T1000 (cell line): ENCODE data around the gene ZNF398.
A peak's percentile ranks its signal among the peaks of the same experiment; 100 is the strongest.
"Not testable (repeated sequence)": the region's sequence is repeated elsewhere in the genome, so short reads cannot be mapped to it uniquely, and the experiment has no call there.

ENCODE experiments used
- DNase-seq: peaks from one replicate; lab custom pipeline; 2025; ENCODE audit warnings: mixed read lengths; lab: John Stamatoyannopoulos, UW

Gene ZNF398, protein sequence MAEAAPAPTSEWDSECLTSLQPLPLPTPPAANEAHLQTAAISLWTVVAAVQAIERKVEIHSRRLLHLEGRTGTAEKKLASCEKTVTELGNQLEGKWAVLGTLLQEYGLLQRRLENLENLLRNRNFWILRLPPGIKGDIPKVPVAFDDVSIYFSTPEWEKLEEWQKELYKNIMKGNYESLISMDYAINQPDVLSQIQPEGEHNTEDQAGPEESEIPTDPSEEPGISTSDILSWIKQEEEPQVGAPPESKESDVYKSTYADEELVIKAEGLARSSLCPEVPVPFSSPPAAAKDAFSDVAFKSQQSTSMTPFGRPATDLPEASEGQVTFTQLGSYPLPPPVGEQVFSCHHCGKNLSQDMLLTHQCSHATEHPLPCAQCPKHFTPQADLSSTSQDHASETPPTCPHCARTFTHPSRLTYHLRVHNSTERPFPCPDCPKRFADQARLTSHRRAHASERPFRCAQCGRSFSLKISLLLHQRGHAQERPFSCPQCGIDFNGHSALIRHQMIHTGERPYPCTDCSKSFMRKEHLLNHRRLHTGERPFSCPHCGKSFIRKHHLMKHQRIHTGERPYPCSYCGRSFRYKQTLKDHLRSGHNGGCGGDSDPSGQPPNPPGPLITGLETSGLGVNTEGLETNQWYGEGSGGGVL

DNA sequence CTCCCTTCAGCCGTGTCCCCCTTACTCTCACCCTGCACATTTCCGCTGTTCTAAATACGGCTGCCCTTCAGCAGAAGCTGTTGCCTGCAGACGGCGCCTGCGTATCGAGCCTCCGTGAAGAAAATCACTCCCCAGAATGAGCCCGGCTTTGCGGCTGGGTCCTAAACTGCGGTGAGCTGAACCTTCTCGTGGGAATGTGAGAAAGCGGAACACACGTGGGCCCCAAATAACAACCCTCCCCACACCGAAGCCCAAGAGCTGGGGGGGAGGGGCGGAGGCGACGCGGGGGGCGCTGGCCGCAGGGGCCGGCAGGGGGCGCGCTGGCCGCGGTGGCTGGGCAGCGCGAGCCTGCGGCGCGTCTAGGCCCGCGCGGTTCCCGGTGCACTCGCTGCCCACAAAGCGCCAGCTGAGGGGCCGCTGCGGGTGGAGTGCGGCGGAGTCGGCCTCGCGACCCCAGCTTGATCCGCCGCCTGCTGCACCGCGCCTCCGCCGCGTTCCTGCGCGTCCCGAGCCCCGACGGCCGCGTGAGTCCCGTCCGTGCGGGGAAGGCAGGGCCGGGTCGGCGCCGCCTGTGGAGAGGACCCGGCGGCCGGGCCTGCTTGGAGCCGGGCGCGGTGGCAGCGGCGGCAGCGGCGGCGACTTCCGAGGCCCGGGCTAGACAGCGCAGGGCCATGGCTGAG, at the start of gene ZNF398:
Gene ZNF398 (plus strand): TSS at position 382 of the 680 bp plus-strand sequence. CDS start 290 bp downstream, at position 672.
- peak; percentile 57 for DNase-seq

- DNase-seq: no peak
These were observed 48.2 kb upstream of the ZNF398 start for GRCh38 chr7:149099058-149099457.

DNA sequence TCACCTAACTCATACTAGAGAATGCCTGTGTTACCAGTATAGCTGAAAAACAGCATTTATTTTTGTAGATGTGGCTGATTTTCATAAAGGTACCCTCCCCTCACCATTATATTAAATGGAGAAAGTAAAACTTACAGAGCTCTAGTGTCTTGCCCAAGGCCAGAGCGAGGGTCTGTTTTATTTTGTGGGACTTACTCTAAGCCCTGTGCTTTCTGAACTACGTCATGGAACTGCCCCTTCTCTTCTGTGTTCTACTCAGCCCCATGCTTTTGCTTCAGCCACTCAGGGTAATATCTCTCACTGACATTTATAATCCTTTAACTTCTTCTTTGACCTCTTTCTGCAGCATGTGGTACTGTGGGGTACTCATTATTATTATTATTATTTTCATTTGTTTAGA, 46.4 kb upstream of the ZNF398 start:
- no peak for DNase-seq

GRCh38 chr7:149102666-149103065, 44.6 kb upstream of the ZNF398 start:
- no peak for DNase-seq

- DNase-seq: no peak
These were observed 43.8 kb upstream of the ZNF398 start for GRCh38 chr7:149103424-149103823.

GRCh38 chr7:149104214-149104613, 43.0 kb upstream of the ZNF398 start:
- DNase-seq: no peak

DNA sequence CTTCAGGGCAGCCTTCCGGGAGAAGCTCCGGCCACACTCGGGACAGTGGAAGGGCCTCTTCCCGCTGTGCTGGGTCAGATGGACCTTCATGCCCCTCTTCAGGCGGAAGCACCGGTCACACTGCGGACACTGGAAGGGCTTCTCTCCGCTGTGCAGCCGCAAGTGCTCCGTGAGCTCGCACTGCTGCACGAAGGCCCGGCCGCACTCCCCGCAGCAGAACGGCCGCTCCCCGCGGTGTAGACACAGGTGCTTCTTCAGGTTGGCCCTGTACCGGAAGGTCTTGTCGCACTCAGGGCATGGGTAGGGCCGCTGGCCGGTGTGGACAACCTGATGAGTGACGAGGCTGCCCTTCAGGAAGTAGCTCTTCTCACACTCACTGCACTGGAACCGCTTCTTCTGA, 42.5 kb upstream of the ZNF398 start:
- DNase-seq: no peak

- no peak for DNase-seq
These were observed 37.3 kb upstream of the ZNF398 start for GRCh38 chr7:149109969-149110368.

DNA sequence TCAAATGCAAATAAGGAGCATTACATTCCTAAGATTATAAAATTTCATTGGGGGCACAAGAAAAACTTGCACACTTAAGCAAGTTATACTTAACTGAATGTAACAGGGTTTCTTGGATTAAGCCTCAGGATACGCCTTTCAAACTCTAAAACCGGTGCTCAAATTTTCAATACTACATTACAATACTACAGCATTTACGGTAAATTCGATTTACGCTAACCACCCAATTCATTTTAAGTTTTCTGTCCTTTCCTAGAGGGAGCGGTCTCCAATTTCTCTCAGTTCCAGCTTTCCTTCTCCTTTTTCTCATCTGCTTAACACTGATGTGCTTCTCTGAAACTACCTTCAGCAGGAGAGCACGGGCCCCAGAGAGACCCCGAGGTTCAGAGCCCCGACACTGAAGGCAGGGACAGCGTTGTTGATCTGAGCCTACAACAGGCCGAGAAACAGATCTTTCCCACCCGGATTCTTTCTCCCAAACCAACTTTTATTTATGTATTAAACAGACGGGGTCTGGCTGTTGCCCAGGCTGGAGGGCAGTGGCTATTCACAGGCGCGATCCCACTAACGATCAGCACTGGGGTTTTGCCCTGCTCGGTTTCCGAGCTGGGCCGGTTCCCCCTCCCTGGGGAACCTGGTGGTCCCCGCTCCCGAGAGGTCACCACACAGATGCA, 21.9 kb upstream of the ZNF398 start:
- DNase-seq: no peak

DNA sequence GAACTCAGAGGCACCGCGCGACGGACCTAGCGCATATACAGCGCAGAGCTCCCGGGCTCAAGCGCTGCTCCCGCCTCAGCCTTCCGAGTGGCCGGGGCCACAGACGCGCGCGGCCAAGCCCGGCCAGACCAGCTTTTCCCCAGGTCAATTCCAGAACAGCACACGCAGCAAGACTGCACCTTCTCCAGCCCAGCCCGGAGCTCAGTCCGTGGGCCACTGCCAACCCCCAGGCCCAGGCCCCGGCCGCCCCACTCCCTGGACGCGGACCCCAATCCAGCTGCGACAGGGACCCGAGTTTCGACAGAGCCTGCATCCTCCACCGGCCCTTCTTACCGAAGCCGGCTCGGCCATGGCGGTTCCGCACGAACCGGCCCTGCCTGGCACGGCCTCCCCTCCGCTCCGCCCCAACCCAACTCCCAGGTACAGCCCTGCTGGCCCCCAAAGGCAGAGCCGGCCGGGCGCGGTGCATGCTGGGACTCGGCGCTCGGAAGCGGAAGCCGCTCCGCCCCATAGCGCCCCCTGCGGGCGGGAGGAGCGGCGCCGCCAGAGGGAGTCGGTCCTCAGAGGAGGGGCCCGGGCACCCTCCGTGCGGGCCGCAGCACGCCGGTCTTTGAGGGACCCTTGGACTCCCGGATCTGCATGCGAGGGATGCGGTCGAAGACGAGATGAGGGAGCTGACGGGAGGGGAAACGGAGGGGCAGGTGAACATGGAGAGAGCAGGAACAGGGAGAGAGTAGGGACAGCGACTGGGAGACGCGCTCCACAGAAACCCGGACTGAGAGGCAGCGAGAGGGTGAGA, 21.2 kb upstream of the ZNF398 start, which contains the start of gene ZNF425:
Gene ZNF425 (minus strand): TSS at position 462 of the 799 bp plus-strand sequence. CDS start 111 bp downstream, at position 351.
- peak; percentile 73 for DNase-seq

GRCh38 chr7:149126662-149127266, 20.5 kb upstream of the ZNF398 start:
- no peak for DNase-seq

GRCh38 chr7:149130572-149131198, 16.6 kb upstream of the ZNF398 start:
- DNase-seq: no peak

DNA sequence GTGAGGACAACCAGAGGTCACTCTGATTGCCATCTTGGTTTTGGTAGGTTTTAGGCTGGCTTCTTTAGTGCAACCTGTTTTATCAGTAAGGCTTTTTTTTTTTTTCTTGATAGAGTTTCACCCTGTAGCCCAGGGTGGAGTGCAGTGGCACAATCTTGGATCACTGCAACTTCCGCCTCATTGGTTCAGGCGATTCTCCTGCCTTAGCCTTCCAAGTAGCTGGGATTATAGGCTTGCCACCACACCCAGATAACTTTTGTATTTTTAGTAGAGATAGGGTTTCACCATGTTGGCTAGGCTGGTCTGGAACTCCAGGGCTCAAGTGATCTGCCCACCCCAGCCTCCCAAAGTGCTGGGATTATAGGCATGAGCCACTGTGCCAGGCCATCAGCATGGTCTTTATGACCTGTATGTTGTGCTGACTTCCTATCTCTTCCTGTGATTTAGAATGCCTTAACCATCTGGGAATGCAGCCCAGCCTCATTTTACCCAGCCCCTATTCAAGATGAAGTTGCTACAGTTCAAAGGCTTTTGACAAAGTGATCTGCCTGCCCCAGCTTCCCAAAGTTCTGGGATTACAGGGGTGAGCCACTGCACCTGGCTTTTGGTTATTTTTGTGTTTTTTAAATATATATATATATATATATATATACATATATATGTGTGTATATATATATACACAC, 14.1 kb upstream of the ZNF398 start:
- no peak for DNase-seq

DNA sequence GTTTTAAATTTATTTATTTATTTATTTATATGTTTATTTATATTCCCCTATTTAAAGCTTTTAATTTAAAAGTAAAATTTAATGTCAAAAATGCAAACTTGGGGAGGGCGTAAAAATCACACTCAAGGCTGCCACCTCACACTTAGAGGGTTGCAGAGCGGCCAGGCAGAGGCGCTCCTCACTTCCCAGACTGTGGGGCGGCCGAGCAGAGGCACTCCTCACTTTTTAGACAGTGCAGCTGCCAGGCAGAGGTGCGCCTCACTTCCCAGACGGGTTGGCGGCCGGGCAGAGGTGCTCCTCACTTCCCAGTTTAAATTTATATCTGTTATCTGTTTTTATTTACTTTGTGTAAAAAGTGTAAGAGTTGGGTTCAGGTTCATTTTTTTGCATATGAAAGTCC, 11.1 kb upstream of the ZNF398 start:
- DNase-seq: no peak

GRCh38 chr7:149140831-149141230, 6.4 kb upstream of the ZNF398 start:
- no peak for DNase-seq

- DNase-seq: no peak
These were observed 5.4 kb upstream of the ZNF398 start for GRCh38 chr7:149141893-149142292.

DNA sequence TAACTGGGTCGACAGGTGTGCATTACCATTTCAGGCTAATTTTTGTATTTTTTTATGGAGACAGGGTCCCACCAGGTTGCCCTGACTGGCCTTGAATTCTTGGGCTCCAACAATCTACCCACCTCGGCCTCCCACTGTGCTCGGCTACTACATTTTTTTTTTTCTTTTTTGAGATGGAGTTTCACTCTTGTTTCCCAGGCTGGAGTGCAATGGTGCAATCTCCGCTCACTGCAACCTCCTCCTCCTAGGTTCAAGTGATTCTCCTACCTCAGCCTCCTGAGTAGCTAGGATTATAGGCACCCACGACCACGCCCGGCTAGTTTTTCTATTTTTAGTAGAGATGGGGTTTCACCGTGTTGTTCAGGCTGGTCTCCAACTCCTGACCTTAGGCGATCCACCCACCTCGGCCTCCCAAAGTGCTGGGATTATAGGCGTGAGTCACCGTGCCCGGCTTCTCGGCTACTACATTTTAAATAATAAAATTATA, 2.8 kb upstream of the ZNF398 start:
- not testable (repeated sequence) for DNase-seq

DNA sequence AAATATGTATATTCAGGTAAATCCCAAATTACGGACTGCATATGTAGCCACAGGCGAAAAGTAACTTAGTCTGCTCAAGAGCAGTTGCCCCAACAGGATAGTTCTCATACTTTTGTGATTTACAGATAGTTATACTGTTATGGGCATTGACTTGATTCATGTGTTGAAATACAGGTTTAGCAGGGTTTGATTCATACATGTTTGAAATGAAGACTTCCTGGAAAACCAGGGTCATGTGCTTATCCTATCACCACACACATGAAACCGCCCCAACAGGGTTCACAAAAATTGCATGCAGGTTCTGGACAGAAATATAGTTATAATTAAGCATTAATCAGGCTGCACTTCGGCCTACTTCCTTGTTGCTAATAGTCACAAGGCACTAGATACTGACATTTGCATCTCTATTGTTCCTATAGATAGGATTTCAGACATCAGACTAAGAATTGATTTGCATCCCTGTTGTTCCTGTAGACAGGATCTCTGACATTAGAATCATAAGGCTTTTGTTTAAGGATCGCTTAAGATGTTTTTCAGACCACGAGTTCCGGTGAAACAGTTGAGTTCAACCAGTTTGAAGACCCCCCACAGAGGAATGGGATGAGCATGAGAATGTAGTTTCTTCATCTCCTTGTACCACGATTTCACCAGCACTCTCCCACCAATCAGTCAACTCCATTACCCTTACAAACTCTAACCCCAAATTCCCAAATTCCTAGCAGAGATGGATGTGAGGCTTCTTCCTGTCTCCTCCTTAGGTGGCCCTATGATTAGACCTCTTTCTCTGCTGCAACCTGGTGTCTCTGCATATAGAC, 2.0 kb upstream of the ZNF398 start:
- no peak for DNase-seq
